SK-N-SH (cell line): ENCODE data around the gene TBC1D3B. TPM values are rescaled to one million over a fixed set of nuclear protein-coding genes. Genes with fewer than 3 reads are reported as not detected.
"Not testable (repeated sequence)": the region's sequence is repeated elsewhere in the genome, so short reads cannot be mapped to it uniquely, and the experiment has no call there.

Experiments
- CTCF ChIA-PET: fragments of 300-600, 350-600 bp; formaldehyde crosslinking; extraction: SDS; loops from one replicate; lab custom pipeline; 2021; lab: Yijun Ruan, JAX
- POLR2A ChIA-PET: fragments of 350-600 bp; sonication (Branson Sonifier 250); formaldehyde crosslinking; extraction: SDS; loops from one replicate; lab custom pipeline; 2020; ENCODE audit warnings: antibody characterized with exemption, inconsistent platforms; lab: Yijun Ruan, JAX
- DNase-seq: peaks from one replicate; pipeline ENCODE4 v3.0.0; 2012
- H2AFZ ChIP-seq: fragments of 200-600 bp; sonication (generic); 2 replicates; pipeline ENCODE4 v1.8.1; 2016; ENCODE audit warnings: antibody characterized with exemption, mild to moderate bottlenecking, low read depth
- H3F3A ChIP-seq: fragments of 200-600 bp; sonication (generic); replicated peaks from 2 replicates; pipeline ENCODE3; 2016; ENCODE audit warnings: antibody characterized with exemption, mild to moderate bottlenecking; ENCODE audit not compliant: insufficient read depth
- H3K27ac ChIP-seq, 2 experiments: fragments of 200-500 bp in 1 of 2; fragments of 200-600 bp in 1 of 2; sonication (Bioruptor generic) in 1 of 2; sonication (generic), shearing (Covaris generic) in 1 of 2; 2 replicates each; pipeline versions ENCODE4 v1.5.1 to v1.6.1; 2014 to 2016; ENCODE audit warnings: low read depth in 2 of 2, inconsistent platforms in 1 of 2, low read length in 1 of 2, mild to moderate bottlenecking in 1 of 2, mixed read lengths in 1 of 2
- H3K27me3 ChIP-seq: fragments of 200-600 bp; sonication (generic), shearing (Covaris generic); 2 replicates; pipeline ENCODE4 v1.6.1; 2016; ENCODE audit warnings: mixed run types; ENCODE audit not compliant: insufficient read depth
- H3K36me3 ChIP-seq, 2 experiments: fragments of 200-500 bp in 1 of 2; fragments of 200-600 bp in 1 of 2; sonication (Bioruptor generic) in 1 of 2; sonication (generic) in 1 of 2; replicated peaks in 1 of 2; 2 replicates each; pipeline versions ENCODE3 to v1.5.1; 2014 to 2016; ENCODE audit warnings: low read length in 1 of 2, mild to moderate bottlenecking in 1 of 2; ENCODE audit not compliant: insufficient read depth in 2 of 2, control insufficient read depth in 1 of 2
- H3K4me1 ChIP-seq, 2 experiments: fragments of 200-500 bp in 1 of 2; fragments of 200-600 bp in 1 of 2; sonication (Bioruptor generic) in 1 of 2; sonication (generic), shearing (Covaris generic) in 1 of 2; 2 replicates each; pipeline versions ENCODE4 v1.5.1 to v1.6.1; 2014 to 2016; ENCODE audit warnings: low read depth in 1 of 2, low read length in 1 of 2, mixed run types in 1 of 2; ENCODE audit not compliant: insufficient read depth in 2 of 2, control insufficient read depth in 1 of 2
- H3K4me2 ChIP-seq: fragments of 200-600 bp; sonication (generic), shearing (Covaris generic); 2 replicates; pipeline ENCODE4 v1.6.1; 2017; ENCODE audit warnings: mixed run types
- H3K4me3 ChIP-seq, 2 experiments: fragments of 200-500 bp in 1 of 2; fragments of 200-600 bp in 1 of 2; sonication (Bioruptor generic) in 1 of 2; sonication (generic), shearing (Covaris generic) in 1 of 2; 2 replicates each; pipeline versions ENCODE4 v1.5.1 to v1.8.1; 2014 to 2016; ENCODE audit warnings: low read depth in 2 of 2, inconsistent platforms in 1 of 2, low read length in 1 of 2, mild to moderate bottlenecking in 1 of 2, mixed read lengths in 1 of 2, moderate library complexity in 1 of 2
- H3K79me2 ChIP-seq: fragments of 200-600 bp; sonication (generic); 2 replicates; pipeline ENCODE4 v1.8.1; 2017; ENCODE audit warnings: mild to moderate bottlenecking; ENCODE audit not compliant: insufficient read depth
- H3K9ac ChIP-seq: fragments of 200-600 bp; sonication (generic); 2 replicates; pipeline ENCODE4 v1.6.1; 2017; ENCODE audit warnings: mixed run types
- H3K9me2 ChIP-seq: fragments of 200-600 bp; sonication (generic); 2 replicates; pipeline ENCODE4 v1.6.1; 2017; ENCODE audit warnings: mixed run types
- H3K9me3 ChIP-seq: fragments of 200-600 bp; sonication (generic); 2 replicates; pipeline ENCODE4 v1.6.1; 2017; ENCODE audit warnings: mixed run types, mild to moderate bottlenecking, moderate library complexity
- H4K20me1 ChIP-seq: fragments of 200-600 bp; sonication (generic); 2 replicates; pipeline ENCODE4 v1.6.1; 2017; ENCODE audit warnings: mild to moderate bottlenecking, mixed run types; ENCODE audit not compliant: insufficient read depth
- ELF1 ChIP-seq: IDR thresholded peaks from 2 replicates; pipeline ENCODE4 v1.4.0; 2012
- GABPA ChIP-seq: IDR thresholded peaks from 2 replicates; pipeline ENCODE4 v1.4.0; 2012; ENCODE audit warnings: low read depth, mild to moderate bottlenecking
- GATA2 ChIP-seq: sonication (generic); formaldehyde crosslinking; IDR thresholded peaks from 2 replicates; pipeline ENCODE4 v1.5.0; 2020; ENCODE audit warnings: mild to moderate bottlenecking, missing genetic modification reagents
- JUND ChIP-seq: IDR thresholded peaks from 2 replicates; pipeline ENCODE4 v1.4.0; 2012
- MXI1 ChIP-seq: IDR thresholded peaks from 2 replicates; pipeline ENCODE4 v1.6.1; 2012; ENCODE audit warnings: mild to moderate bottlenecking, low read depth, low read length, improper control_type of control experiment
- RCOR1 ChIP-seq: fragments of 150-350 bp; IDR thresholded peaks from 2 replicates; pipeline ENCODE4 v1.6.1; 2017; ENCODE audit warnings: antibody characterized with exemption, low read length
- RXRA ChIP-seq: IDR thresholded peaks from 2 replicates; pipeline ENCODE4 v1.4.0; 2012; ENCODE audit warnings: low read depth, mild to moderate bottlenecking, borderline replicate concordance
- SIN3A ChIP-seq: IDR thresholded peaks from 2 replicates; pipeline ENCODE4 v1.6.1; 2012; ENCODE audit warnings: low read depth, mild to moderate bottlenecking, low read length, moderate library complexity, borderline replicate concordance
- TAF1 ChIP-seq: IDR thresholded peaks from 2 replicates; pipeline ENCODE4 v1.6.1; 2012; ENCODE audit warnings: low read depth, mild to moderate bottlenecking, low read length, moderate library complexity, borderline replicate concordance
- USF1 ChIP-seq: IDR thresholded peaks from 2 replicates; pipeline ENCODE4 v1.4.0; 2012; ENCODE audit warnings: low read depth, borderline replicate concordance
- WGBS: methylation state at CpG from one replicate; pipeline ENCODE4 v1.1.6; 2017; ENCODE audit warnings: low lambda C conversion rate; 5-methylcytosine and 5-hydroxymethylcytosine counted together
- polyA plus RNA-seq, 3 experiments: library from polyadenylated mRNA; depleted of rRNA; stranded (reverse); fragments of >200 nt; gene quantifications; 2 replicates each; pipeline ENCODE4 v1.2.3, GENCODE V29; 2012
- TF ChIP-seq, protein P1 (sequence below): IDR thresholded peaks from 2 replicates; pipeline ENCODE4 v1.6.1; 2012; ENCODE audit warnings: mild to moderate bottlenecking, low read depth, low read length, moderate library complexity

The TBC1D3B gene
- polyA plus RNA-seq, 1 of the 3 experiments (the other 2 are of a cell fraction): 3.7 TPM

- ChIA-PET CTCF (interaction anchor here (1.2 kb wide), 1 partner anchor 240 kb away, joined by 3 read pairs; no protein-coding TSS in a partner anchor), POLR2A (no interaction called here)
- no peaks in the 10 kb centered on the region for H4K20me1 ChIP-seq
These were observed 33.1 kb upstream of the TBC1D3B start for GRCh38 chr17:36209575-36209974.

DNA sequence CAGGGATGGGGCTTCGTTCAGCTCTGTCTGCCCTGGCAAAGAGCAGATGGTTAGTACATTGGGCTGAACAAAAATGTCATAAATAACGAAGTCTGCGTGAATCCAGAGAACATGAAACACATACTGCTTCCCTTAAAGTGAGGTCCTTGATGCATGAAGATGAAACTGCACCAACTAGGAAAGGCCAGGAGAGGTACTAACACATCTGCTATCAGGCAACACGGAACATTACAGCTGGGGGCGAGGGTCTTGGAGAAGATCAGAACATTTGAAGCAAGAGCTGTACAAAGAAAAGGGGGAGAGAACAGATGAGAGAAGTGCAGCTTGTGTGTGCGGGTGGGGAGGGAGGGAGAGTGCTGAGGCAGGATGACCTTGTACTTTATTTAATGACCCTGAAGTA, 30.9 kb upstream of the TBC1D3B start:
- 11% methylated on average over 6 of the region's 6 CpGs for WGBS
- H3K4me3 ChIP-seq, CTCF ChIA-PET, H2AFZ ChIP-seq, H4K20me1 ChIP-seq, H3K4me2 ChIP-seq, H3K4me1 ChIP-seq, H3K9me3 ChIP-seq, POLR2A ChIA-PET, H3K79me2 ChIP-seq, H3F3A ChIP-seq, H3K9me2 ChIP-seq, H3K9ac ChIP-seq, H3K27ac ChIP-seq, DNase-seq, H3K36me3 ChIP-seq: not testable (repeated sequence)
- H3K27me3 ChIP-seq: peaks cover 15% of the 10 kb centered on the region

More at GRCh38 chr17:36209575-36209974, 33.1 kb upstream of the TBC1D3B start:
- no peak for TF ChIP-seq ELF1
- TF ChIP-seq TAF1: no peak
- no peak for TF ChIP-seq JUND
- no peak for TF ChIP-seq USF1
- TF ChIP-seq GATA2 (CRISPR knock-in tag): no peak
- TF ChIP-seq MXI1: no peak
- no peak for TF ChIP-seq RCOR1
- no peak for TF ChIP-seq RXRA
- TF ChIP-seq SIN3A: no peak
- TF ChIP-seq, protein P1, sequence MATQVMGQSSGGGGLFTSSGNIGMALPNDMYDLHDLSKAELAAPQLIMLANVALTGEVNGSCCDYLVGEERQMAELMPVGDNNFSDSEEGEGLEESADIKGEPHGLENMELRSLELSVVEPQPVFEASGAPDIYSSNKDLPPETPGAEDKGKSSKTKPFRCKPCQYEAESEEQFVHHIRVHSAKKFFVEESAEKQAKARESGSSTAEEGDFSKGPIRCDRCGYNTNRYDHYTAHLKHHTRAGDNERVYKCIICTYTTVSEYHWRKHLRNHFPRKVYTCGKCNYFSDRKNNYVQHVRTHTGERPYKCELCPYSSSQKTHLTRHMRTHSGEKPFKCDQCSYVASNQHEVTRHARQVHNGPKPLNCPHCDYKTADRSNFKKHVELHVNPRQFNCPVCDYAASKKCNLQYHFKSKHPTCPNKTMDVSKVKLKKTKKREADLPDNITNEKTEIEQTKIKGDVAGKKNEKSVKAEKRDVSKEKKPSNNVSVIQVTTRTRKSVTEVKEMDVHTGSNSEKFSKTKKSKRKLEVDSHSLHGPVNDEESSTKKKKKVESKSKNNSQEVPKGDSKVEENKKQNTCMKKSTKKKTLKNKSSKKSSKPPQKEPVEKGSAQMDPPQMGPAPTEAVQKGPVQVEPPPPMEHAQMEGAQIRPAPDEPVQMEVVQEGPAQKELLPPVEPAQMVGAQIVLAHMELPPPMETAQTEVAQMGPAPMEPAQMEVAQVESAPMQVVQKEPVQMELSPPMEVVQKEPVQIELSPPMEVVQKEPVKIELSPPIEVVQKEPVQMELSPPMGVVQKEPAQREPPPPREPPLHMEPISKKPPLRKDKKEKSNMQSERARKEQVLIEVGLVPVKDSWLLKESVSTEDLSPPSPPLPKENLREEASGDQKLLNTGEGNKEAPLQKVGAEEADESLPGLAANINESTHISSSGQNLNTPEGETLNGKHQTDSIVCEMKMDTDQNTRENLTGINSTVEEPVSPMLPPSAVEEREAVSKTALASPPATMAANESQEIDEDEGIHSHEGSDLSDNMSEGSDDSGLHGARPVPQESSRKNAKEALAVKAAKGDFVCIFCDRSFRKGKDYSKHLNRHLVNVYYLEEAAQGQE: no peak
- no peak for TF ChIP-seq GABPA
- TF ChIP-seq, all 33 proteins: peak for 0
- no peaks in the 10 kb centered on the region for H3K9me3 ChIP-seq
- DNase-seq: no peak
- no peaks in the 10 kb centered on the region for H3F3A ChIP-seq
- peaks cover 23% of the 10 kb centered on the region; the same call in 1 of the 2 replicates for H3K27me3 ChIP-seq
- H3K4me3 ChIP-seq: no peak overlapping the region
- no peaks in the 10 kb centered on the region for H3K36me3 ChIP-seq
- H3K79me2 ChIP-seq: no peaks in the 10 kb centered on the region
- H3K27ac ChIP-seq: no peak overlapping the region
- H2AFZ ChIP-seq: no peak overlapping the region
- H3K4me1 ChIP-seq: no peaks in the 10 kb centered on the region
- H3K9me2 ChIP-seq: no peaks in the 10 kb centered on the region
- H3K4me2 ChIP-seq: no peak overlapping the region
- no peak overlapping the region for H3K9ac ChIP-seq

DNA sequence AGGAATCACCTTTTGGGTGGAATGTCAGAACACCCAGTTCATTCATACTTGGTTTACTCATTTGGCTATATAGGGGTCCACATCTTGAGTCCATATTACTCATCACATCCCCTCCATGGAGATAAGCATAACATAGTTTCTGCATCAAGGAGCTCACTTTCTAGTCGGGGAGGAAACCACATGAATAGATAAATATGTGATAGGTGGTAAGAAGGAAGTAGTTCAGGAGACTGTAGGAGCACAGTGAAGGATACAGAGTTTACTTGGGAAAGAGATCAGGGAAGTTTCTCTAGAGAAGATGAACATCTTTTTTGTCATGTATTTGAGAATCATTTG, 30.0 kb upstream of the TBC1D3B start:
- H4K20me1 ChIP-seq, H3F3A ChIP-seq, H3K4me2 ChIP-seq, H3K9me3 ChIP-seq, CTCF ChIA-PET, H3K9ac ChIP-seq, H3K79me2 ChIP-seq, H2AFZ ChIP-seq, DNase-seq, POLR2A ChIA-PET, H3K36me3 ChIP-seq, H3K4me1 ChIP-seq, H3K4me3 ChIP-seq, H3K9me2 ChIP-seq, H3K27ac ChIP-seq: not testable (repeated sequence)
- peaks cover 19% of the 10 kb centered on the region for H3K27me3 ChIP-seq
- WGBS: 0% methylated on average over 1 of the region's 1 CpG
